Measurements from ENCODE around the gene UPF1. TPM values are rescaled to one million over a fixed set of nuclear protein-coding genes. Genes with fewer than 3 reads are reported as not detected.

Gene UPF1
- total and polyA plus RNA-seq, 4 donors = 48.3 to 89.2 (median 64.5) TPM

DNA sequence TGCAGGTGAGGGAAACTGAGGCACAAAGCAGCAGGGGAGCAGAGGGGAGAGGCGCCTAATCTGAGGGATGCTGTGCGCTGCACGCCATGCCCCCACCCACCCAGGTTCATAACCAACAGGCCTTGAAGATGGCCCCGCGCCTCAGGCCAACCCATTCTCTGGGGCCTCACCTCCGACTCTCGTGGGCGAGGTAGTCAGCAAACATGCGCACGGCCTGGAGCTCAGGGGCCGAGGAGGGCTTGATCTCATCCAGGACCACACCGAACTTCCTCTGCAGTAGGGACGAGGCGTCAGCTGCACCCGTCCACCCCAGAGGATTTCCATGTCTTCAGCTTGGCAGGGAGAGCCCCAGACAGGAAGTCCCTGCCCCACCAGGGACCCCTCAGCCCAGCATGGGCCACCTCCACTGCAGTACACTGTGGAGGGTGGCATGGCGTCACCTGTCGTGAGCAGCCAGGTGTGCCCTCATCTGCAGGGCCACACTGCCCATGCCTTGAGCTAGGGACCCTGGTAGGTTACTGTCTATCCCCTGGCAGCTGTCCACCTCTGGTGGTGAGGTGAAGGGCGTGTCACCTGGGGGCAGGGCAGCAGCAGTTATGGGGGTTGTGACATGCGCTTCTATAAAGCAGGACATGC is 79.2 kb downstream of the UPF1 start:
- no peak overlapping the region for H3K4me3 ChIP-seq
- ATAC-seq (ENCODE audit: insufficient read depth, low FRiP score) = no peak
- no peaks in the 10 kb centered on the region for H3K4me1 ChIP-seq (ENCODE audit: control insufficient read depth in 5 of 5, insufficient read depth in 5 of 5, low read length in 5 of 5)
- H3K9me3 ChIP-seq (ENCODE audit: control insufficient read depth in 4 of 4, insufficient read depth in 3 of 4, low read length in 3 of 4) = no peaks in the 10 kb centered on the region
- H3K27me3 ChIP-seq (ENCODE audit: control insufficient read depth in 3 of 3, insufficient read depth in 3 of 3, low read length in 2 of 3) = no peaks in the 10 kb centered on the region
- DNase-seq = no peak
- H3K9ac ChIP-seq (ENCODE audit: insufficient read depth in 1 of 2, low read length in 2 of 2) = no peak overlapping the region
- H3K27ac ChIP-seq (ENCODE audit: low read depth in 1 of 2, low read length in 1 of 2) = no peak overlapping the region
- H3K36me3 ChIP-seq (ENCODE audit: control insufficient read depth in 4 of 4, insufficient read depth in 4 of 4, low read length in 4 of 4) = peaks cover 0 to 58% (median 20%) of the 10 kb centered on the region in 4 donors
- 95 to 96% methylated on average over 19 of the region's 19 CpGs for WGBS, 2 donors
- TF ChIP-seq, protein P1, sequence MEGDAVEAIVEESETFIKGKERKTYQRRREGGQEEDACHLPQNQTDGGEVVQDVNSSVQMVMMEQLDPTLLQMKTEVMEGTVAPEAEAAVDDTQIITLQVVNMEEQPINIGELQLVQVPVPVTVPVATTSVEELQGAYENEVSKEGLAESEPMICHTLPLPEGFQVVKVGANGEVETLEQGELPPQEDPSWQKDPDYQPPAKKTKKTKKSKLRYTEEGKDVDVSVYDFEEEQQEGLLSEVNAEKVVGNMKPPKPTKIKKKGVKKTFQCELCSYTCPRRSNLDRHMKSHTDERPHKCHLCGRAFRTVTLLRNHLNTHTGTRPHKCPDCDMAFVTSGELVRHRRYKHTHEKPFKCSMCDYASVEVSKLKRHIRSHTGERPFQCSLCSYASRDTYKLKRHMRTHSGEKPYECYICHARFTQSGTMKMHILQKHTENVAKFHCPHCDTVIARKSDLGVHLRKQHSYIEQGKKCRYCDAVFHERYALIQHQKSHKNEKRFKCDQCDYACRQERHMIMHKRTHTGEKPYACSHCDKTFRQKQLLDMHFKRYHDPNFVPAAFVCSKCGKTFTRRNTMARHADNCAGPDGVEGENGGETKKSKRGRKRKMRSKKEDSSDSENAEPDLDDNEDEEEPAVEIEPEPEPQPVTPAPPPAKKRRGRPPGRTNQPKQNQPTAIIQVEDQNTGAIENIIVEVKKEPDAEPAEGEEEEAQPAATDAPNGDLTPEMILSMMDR (IDR thresholded peaks at IDR 0.05; ENCODE audit: control extremely low read depth, extremely low read depth) = no peak

GRCh38 chr19:18912933-18913332 is 81.2 kb downstream of the UPF1 start:
- ATAC-seq (ENCODE audit: insufficient read depth, low FRiP score) = no peak
- peaks cover 0 to 38% (median 17%) of the 10 kb centered on the region in 4 donors for H3K36me3 ChIP-seq (ENCODE audit: control insufficient read depth in 4 of 4, insufficient read depth in 4 of 4, low read length in 4 of 4)
- TF ChIP-seq, protein P1 (IDR thresholded peaks at IDR 0.05; ENCODE audit: control extremely low read depth, extremely low read depth) = no peak
- H3K9ac ChIP-seq (ENCODE audit: insufficient read depth in 1 of 2, low read length in 2 of 2) = no peak overlapping the region
- 97% methylated on average over 14 of the region's 14 CpGs for WGBS, 2 donors
- no peaks in the 10 kb centered on the region for H3K9me3 ChIP-seq (ENCODE audit: control insufficient read depth in 4 of 4, insufficient read depth in 3 of 4, low read length in 3 of 4)
- no peak for DNase-seq
- no peak overlapping the region for H3K4me3 ChIP-seq
- no peak overlapping the region for H3K27ac ChIP-seq (ENCODE audit: low read depth in 1 of 2, low read length in 1 of 2)
- H3K4me1 ChIP-seq (ENCODE audit: control insufficient read depth in 5 of 5, insufficient read depth in 5 of 5, low read length in 5 of 5) = peaks cover 0 to 4% (median 0%) of the 10 kb centered on the region in 5 donors
- no peaks in the 10 kb centered on the region for H3K27me3 ChIP-seq (ENCODE audit: control insufficient read depth in 3 of 3, insufficient read depth in 3 of 3, low read length in 2 of 3)

DNA sequence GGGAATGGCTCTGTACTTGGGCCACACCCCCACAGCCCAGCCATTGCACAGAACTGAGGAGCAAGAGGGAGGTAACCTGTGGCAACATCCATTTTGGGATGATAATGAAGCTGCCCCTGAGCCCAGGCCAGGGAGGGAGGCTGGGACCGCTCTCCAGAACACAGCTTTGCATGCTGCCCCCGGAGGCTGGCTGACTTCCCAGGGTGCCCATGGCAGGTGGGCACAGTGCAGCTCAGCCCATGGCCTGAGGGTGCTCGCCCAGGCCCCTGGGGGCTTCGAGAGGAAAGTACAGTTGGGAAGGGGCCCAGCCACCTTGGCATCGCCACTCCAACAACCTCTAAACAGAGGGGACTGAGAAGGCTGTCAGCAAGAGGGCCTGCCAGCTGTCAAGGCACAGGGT is 81.7 kb downstream of the UPF1 start:
- TF ChIP-seq, protein P1 (IDR thresholded peaks at IDR 0.05; ENCODE audit: control extremely low read depth, extremely low read depth) = no peak
- no peaks in the 10 kb centered on the region for H3K9me3 ChIP-seq (ENCODE audit: control insufficient read depth in 4 of 4, insufficient read depth in 3 of 4, low read length in 3 of 4)
- no peak overlapping the region for H3K27ac ChIP-seq (ENCODE audit: low read depth in 1 of 2, low read length in 1 of 2)
- no peak for ATAC-seq (ENCODE audit: insufficient read depth, low FRiP score)
- WGBS, 2 donors = 91 to 95% methylated on average over 5 of the region's 5 CpGs
- H3K4me1 ChIP-seq (ENCODE audit: control insufficient read depth in 5 of 5, insufficient read depth in 5 of 5, low read length in 5 of 5) = peaks cover 0 to 10% (median 0%) of the 10 kb centered on the region in 5 donors
- H3K4me3 ChIP-seq = no peak overlapping the region
- no peak for DNase-seq
- peaks cover 0 to 37% (median 16%) of the 10 kb centered on the region in 4 donors for H3K36me3 ChIP-seq (ENCODE audit: control insufficient read depth in 4 of 4, insufficient read depth in 4 of 4, low read length in 4 of 4)
- H3K27me3 ChIP-seq (ENCODE audit: control insufficient read depth in 3 of 3, insufficient read depth in 3 of 3, low read length in 2 of 3) = no peaks in the 10 kb centered on the region
- H3K9ac ChIP-seq (ENCODE audit: insufficient read depth in 1 of 2, low read length in 2 of 2) = no peak overlapping the region
